Liver (tissue), 9 donors: ENCODE measurements around the gene SYCP1. TPM values are rescaled to one million over a fixed set of nuclear protein-coding genes. Genes with fewer than 3 reads are reported as not detected.

Experiments used
- DNase-seq: peaks from one replicate; pipeline ENCODE4 v3.0.0-alpha.2; 2017; ENCODE audit warnings: low spot score
- H3K27ac ChIP-seq, 2 donors: one replicate each; pipeline ENCODE4 v1.7.0; 2013; ENCODE audit warnings: inconsistent platforms in 2 of 2, low read length in 2 of 2, control low read depth in 1 of 2, low read depth in 1 of 2, mild to moderate bottlenecking in 1 of 2
- H3K27me3 ChIP-seq, 4 donors: one replicate each; pipeline versions ENCODE4 v1.6.1 to v1.7.0; 2013; ENCODE audit warnings: low read length in 3 of 4, inconsistent platforms in 1 of 4, mild to moderate bottlenecking in 1 of 4, moderate library complexity in 1 of 4; ENCODE audit not compliant: control insufficient read depth in 4 of 4, insufficient read depth in 4 of 4
- H3K36me3 ChIP-seq, 4 donors: one replicate each; pipeline versions ENCODE4 v1.6.1 to v1.7.0; 2013; ENCODE audit warnings: low read length in 3 of 4, mild to moderate bottlenecking in 3 of 4, low read depth in 1 of 4, moderate library complexity in 1 of 4; ENCODE audit not compliant: control insufficient read depth in 4 of 4, insufficient read depth in 3 of 4
- H3K4me1 ChIP-seq, 4 donors: one replicate each; pipeline versions ENCODE4 v1.6.1 to v1.7.0; 2013; ENCODE audit warnings: low read length in 3 of 4, mild to moderate bottlenecking in 3 of 4, moderate library complexity in 1 of 4; ENCODE audit not compliant: control insufficient read depth in 4 of 4, insufficient read depth in 4 of 4
- H3K4me3 ChIP-seq, 3 donors: one replicate each; pipeline versions ENCODE4 v1.6.1 to v1.7.0; 2013; ENCODE audit warnings: low read length in 3 of 3, control low read depth in 1 of 3, low read depth in 1 of 3, mild to moderate bottlenecking in 1 of 3
- H3K9ac ChIP-seq, 2 donors: one replicate each; pipeline ENCODE4 v1.7.0; 2013; ENCODE audit warnings: low read length in 2 of 2, mild to moderate bottlenecking in 2 of 2, moderate library complexity in 2 of 2, control low read depth in 1 of 2, low read depth in 1 of 2
- H3K9me3 ChIP-seq, 4 donors: one replicate each; pipeline versions ENCODE4 v1.6.1 to v1.7.0; 2013; ENCODE audit warnings: low read length in 3 of 4; ENCODE audit not compliant: control insufficient read depth in 4 of 4
- EGR1 ChIP-seq, 2 donors: IDR thresholded peaks; 2 replicates each; pipeline ENCODE4 v1.6.1; 2016 to 2018; ENCODE audit warnings: antibody characterized with exemption in 2 of 2, low read depth in 2 of 2
- FOXA1 ChIP-seq: IDR thresholded peaks from 2 replicates; pipeline ENCODE4 v1.6.1; 2016; ENCODE audit warnings: antibody characterized with exemption
- FOXA2 ChIP-seq: IDR thresholded peaks from 2 replicates; pipeline ENCODE4 v1.6.1; 2016; ENCODE audit warnings: antibody characterized with exemption
- GABPA ChIP-seq, 2 donors: IDR thresholded peaks in 1 of 2; conservative IDR thresholded peaks in 1 of 2; 2 replicates each; pipeline ENCODE4 v1.6.1; 2016; ENCODE audit warnings: antibody characterized with exemption in 2 of 2, mild to moderate bottlenecking in 1 of 2, moderate library complexity in 1 of 2
- HNF4A ChIP-seq, 2 donors: conservative IDR thresholded peaks; 2 replicates each; pipeline ENCODE4 v1.6.1; 2016; ENCODE audit warnings: antibody characterized with exemption in 2 of 2, mild to moderate bottlenecking in 2 of 2
- HNF4G ChIP-seq: IDR thresholded peaks from 2 replicates; pipeline ENCODE4 v1.6.1; 2016; ENCODE audit warnings: antibody characterized with exemption
- JUND ChIP-seq, 2 donors: IDR thresholded peaks; 2 replicates each; pipeline ENCODE4 v1.6.1; 2016; ENCODE audit warnings: antibody characterized with exemption in 2 of 2
- MAX ChIP-seq: IDR thresholded peaks from 2 replicates; pipeline ENCODE4 v1.6.1; 2016; ENCODE audit warnings: antibody characterized with exemption
- NR2F2 ChIP-seq: IDR thresholded peaks from 2 replicates; pipeline ENCODE4 v1.6.1; 2016; ENCODE audit warnings: antibody characterized with exemption
- RAD21 ChIP-seq, 2 donors: IDR thresholded peaks; 2 replicates each; pipeline ENCODE4 v1.6.1; 2016; ENCODE audit warnings: antibody characterized with exemption in 2 of 2, mild to moderate bottlenecking in 2 of 2
- REST ChIP-seq: IDR thresholded peaks from 2 replicates; pipeline ENCODE4 v1.6.1; 2016; ENCODE audit warnings: antibody characterized with exemption, mild to moderate bottlenecking
- RXRA ChIP-seq, 2 donors: IDR thresholded peaks; 2 replicates each; pipeline ENCODE4 v1.6.1; 2017 to 2018; ENCODE audit warnings: antibody characterized with exemption in 2 of 2, mild to moderate bottlenecking in 1 of 2
- TAF1 ChIP-seq: conservative IDR thresholded peaks from 2 replicates; pipeline ENCODE4 v1.6.1; 2016; ENCODE audit warnings: antibody characterized with exemption, mild to moderate bottlenecking
- YY1 ChIP-seq: IDR thresholded peaks from 2 replicates; pipeline ENCODE4 v1.6.1; 2016; ENCODE audit warnings: antibody characterized with exemption, mild to moderate bottlenecking
- ZBTB33 ChIP-seq: IDR thresholded peaks from 2 replicates; pipeline ENCODE4 v1.6.1; 2016; ENCODE audit warnings: antibody characterized with exemption
- WGBS: extraction: QIAGEN DNeasy Blood & Tissue Kit; methylation state at CpG from one replicate; pipeline ENCODE4 v1.1.7; 2013; 5-methylcytosine and 5-hydroxymethylcytosine counted together
- polyA plus RNA-seq, 2 donors: library from polyadenylated mRNA; stranded (reverse) in 1 of 2; unstranded in 1 of 2; fragments of 200-250 nt in 1 of 2; fragments of >200 nt in 1 of 2; fragmentation: Nextera tagmentation in 1 of 2; extraction: Ambion mirVana in 1 of 2; gene quantifications; one replicate each; pipeline versions ENCODE4 v1.2.1 to v1.2.3, GENCODE V29; 2013 to 2015
- total RNA-seq, 2 donors: library from RNA; depleted of rRNA; stranded (reverse); fragments of >200 nt; gene quantifications; one replicate each; pipeline ENCODE4 v1.2.3, GENCODE V29; 2014
- TF ChIP-seq, protein P1 (sequence below): IDR thresholded peaks from 2 replicates; pipeline ENCODE4 v1.6.1; 2016; ENCODE audit warnings: antibody characterized with exemption
- TF ChIP-seq, protein P2 (sequence below): fragments of 150-350 bp; IDR thresholded peaks from 2 replicates; pipeline ENCODE4 v1.5.1; 2017; ENCODE audit warnings: improper control_type of control experiment, low read depth, low read length; ENCODE audit not compliant: missing input control
- donor health status: healthy.
- donor health status: healthy.
- donor health status: healthy.
- donor health status: healthy.
- donor health status: healthy.

The SYCP1 gene
- total and polyA plus RNA-seq, 4 donors = 0.89 TPM; not detected in 3

DNA sequence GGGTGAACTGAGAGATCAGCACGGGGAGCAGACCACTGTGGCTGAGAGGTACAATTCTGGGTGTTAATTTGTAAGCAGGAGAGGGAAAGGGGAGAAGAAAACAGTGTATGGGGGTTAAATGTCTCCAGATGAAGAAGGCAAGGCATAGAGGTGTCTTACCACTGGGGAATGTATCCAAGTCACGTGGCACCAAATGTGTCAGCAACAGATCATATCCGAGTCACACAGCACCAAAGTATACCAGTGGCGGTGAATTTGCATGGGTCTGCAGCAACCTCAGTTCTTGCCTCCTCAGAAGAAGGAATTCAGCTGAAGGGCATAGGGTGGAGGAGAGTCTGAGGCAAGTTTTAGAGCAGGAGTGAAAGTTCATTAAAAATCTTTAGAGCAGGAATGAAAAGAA, 21.2 kb upstream of the SYCP1 start:
- H3K4me1 ChIP-seq = no peaks in the 10 kb centered on the region
- no peak overlapping the region for H3K27ac ChIP-seq
- no peak overlapping the region for H3K9ac ChIP-seq
- no peak for DNase-seq
- H3K27me3 ChIP-seq = no peaks in the 10 kb centered on the region
- TF ChIP-seq RAD21 (IDR thresholded peaks at IDR 0.05) (no peak), HNF4G (no peak), YY1 (no peak), GABPA (IDR thresholded peaks at IDR 0.05 in 1 of 2, conservative IDR thresholded peaks at IDR 0.05 in 1 of 2) (no peak), FOXA2 (no peak), TAF1 (no peak), ZBTB33 (no peak), RXRA (IDR thresholded peaks at IDR 0.05) (no peak), NR2F2 (no peak)
- TF ChIP-seq, protein P1, sequence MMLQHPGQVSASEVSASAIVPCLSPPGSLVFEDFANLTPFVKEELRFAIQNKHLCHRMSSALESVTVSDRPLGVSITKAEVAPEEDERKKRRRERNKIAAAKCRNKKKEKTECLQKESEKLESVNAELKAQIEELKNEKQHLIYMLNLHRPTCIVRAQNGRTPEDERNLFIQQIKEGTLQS = no peak
- TF ChIP-seq, protein P2, sequence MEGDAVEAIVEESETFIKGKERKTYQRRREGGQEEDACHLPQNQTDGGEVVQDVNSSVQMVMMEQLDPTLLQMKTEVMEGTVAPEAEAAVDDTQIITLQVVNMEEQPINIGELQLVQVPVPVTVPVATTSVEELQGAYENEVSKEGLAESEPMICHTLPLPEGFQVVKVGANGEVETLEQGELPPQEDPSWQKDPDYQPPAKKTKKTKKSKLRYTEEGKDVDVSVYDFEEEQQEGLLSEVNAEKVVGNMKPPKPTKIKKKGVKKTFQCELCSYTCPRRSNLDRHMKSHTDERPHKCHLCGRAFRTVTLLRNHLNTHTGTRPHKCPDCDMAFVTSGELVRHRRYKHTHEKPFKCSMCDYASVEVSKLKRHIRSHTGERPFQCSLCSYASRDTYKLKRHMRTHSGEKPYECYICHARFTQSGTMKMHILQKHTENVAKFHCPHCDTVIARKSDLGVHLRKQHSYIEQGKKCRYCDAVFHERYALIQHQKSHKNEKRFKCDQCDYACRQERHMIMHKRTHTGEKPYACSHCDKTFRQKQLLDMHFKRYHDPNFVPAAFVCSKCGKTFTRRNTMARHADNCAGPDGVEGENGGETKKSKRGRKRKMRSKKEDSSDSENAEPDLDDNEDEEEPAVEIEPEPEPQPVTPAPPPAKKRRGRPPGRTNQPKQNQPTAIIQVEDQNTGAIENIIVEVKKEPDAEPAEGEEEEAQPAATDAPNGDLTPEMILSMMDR = no peak
- H3K9me3 ChIP-seq = no peaks in the 10 kb centered on the region
- 90% methylated on average over 4 of the region's 4 CpGs for WGBS
- H3K36me3 ChIP-seq = no peaks in the 10 kb centered on the region
- no peak overlapping the region for H3K4me3 ChIP-seq

DNA sequence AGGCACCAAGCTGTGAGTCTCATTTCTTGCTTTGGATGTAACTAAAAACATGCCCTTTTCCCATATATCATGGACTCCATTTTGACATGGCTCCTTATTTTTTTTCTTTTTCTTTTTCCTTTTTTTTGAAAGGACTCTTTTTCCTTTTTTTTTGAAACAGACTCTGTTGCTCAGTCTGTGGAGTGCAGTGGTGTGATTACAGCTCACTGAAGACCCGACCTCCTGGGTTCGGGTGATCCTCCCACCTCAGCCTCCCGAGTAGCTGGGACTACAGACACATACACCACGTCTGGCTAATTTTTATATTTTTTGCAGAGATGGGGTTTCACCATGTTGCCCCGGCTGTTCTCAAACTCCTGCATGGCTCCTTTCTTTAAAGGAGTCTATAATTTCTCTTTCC, 10.4 kb upstream of the SYCP1 start:
- DNase-seq = no peak
- H3K4me1 ChIP-seq = no peaks in the 10 kb centered on the region
- WGBS = 72% methylated on average over 5 of the region's 5 CpGs
- TF ChIP-seq, protein P2 = no peak
- no peak for TF ChIP-seq RAD21 (IDR thresholded peaks at IDR 0.05)
- TF ChIP-seq HNF4G = no peak
- TF ChIP-seq, protein P1 = no peak
- TF ChIP-seq EGR1 (IDR thresholded peaks at IDR 0.05; ENCODE audit: low read depth in 2 of 2) = no peak
- no peak for TF ChIP-seq GABPA (IDR thresholded peaks at IDR 0.05 in 1 of 2, conservative IDR thresholded peaks at IDR 0.05 in 1 of 2)
- TF ChIP-seq REST = no peak
- no peak for TF ChIP-seq HNF4A (conservative IDR thresholded peaks at IDR 0.05)
- TF ChIP-seq YY1 = no peak
- no peak for TF ChIP-seq MAX
- no peak for TF ChIP-seq NR2F2
- TF ChIP-seq ZBTB33 = no peak
- TF ChIP-seq FOXA2 = no peak
- TF ChIP-seq FOXA1 = no peak
- TF ChIP-seq JUND (IDR thresholded peaks at IDR 0.05) = no peak
- no peak for TF ChIP-seq RXRA (IDR thresholded peaks at IDR 0.05)
- no peak for TF ChIP-seq TAF1
- H3K9ac ChIP-seq = no peak overlapping the region
- H3K4me3 ChIP-seq = no peak overlapping the region
- H3K9me3 ChIP-seq = no peaks in the 10 kb centered on the region
- no peaks in the 10 kb centered on the region for H3K36me3 ChIP-seq
- H3K27me3 ChIP-seq = peaks cover 0 to 3% (median 0%) of the 10 kb centered on the region in 4 donors
- no peak overlapping the region for H3K27ac ChIP-seq
